Measurements from ENCODE around the gene DEPDC1B.
"Not testable (repeated sequence)": the region's sequence is repeated elsewhere in the genome, so short reads cannot be mapped to it uniquely, and the experiment has no call there.

DEPDC1B gene

DNA sequence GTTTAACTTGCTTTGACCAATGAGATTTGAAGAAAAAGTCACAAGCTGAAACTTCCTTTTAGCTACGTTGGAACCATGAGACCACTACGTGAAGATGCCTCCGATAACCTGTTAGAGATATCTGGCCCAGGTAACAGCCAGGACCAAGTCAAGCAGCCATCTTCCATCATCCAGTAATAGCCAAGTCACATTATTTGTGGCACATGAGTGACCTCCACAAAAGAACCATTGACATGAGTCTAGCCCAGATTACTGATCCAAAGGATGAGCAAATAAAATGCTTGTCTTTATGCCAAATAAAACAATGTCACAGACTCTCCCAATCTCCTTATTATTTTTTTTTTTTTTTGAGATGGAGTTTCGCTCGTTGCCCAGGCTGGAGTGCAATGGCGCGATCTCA lies 1.6 kb downstream of the DEPDC1B start:
- DNase-seq: no peak

DNA sequence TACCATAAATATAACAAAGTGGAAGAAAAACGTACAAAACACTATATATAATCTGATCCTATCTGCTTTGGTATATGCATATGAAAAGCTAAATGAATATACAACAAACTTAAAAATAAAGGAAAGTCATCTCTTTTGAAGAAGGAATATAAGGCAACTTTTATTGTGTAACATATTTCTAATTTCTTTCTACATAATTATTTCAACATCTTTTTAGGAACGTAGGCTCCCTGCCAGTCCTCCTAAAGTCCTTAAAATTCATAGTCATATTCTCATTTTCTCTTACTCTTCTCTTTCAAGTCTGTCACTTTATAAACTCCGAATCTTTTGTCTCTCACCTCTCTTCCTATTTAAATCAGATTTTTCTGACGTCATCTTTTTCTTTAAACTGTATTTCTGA lies 9.6 kb downstream of the DEPDC1B start:
- DNase-seq: no peak

DNA sequence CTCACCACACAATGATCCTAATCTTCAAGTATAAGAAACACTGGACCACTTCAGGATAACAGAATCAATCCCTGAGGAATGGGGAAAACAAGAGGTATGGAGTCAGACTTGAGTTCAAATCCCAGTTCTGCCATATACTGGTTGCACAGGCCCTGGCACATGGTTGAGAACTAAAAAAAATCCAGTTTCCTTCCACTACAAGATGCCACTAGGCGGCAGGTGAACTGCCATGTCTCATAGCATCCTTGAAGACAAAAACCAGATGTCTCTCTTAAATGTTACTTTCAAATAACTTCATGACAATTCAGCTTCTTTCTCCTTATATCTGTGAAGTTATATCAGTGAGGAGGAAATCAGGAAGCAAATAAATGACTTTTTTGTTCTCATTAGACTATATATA lies 11.0 kb downstream of the DEPDC1B start:
- DNase-seq: no peak

DNA sequence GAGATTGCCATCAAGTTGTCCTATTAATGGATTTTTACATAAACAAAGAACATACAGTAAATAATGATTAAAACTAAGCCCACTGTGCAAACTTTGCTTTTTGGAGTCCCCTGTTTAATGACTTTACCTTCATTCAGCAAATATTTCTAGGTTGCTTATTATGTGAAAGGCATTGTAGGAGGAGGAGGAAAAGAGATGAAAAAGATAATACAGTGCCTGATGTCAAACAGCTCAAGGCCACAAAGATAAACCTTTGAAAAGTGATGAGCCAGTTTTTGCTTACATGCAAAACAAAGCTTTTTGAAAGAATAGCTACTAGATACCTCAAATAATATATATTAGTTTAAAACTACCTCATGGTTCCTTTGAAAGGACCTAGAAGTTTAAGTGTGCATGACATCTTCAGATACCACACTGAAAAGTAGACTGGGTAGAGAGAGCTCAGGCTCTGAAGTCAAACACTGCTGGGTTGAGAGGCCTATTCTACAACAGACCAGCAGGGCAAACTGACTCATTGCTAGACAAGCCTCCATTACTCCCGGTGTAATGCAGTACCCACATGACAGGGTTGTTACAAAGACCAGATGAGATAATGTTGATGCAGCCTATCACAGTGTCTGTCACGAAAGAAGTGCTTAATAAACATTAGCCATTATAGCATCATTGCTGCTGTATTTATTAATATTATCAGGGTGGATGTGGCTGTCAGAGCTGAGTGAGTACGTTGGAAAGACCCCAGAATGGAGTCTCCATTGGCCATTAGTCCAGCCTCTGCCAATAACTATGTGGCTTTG lies 11.8 kb downstream of the DEPDC1B start:
- no peak for DNase-seq

DNA sequence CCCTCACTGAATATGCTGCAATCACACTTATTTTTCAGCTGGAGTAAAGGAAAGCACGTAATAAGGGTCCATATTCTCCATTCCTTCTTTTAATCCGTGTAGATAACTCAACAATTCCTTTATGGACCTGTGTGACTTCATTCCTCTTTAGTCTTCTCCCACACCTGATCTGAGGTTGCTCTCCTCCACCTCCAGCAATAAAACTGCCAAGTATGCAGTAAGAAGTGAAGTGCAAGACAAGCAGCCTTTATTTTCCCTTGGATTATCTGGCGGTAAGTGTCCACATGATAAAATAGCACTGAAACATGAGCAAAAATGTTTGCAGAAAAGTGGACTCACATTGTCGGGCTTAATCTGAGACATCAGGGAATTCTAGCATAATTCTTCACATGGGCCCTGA lies 13.8 kb downstream of the DEPDC1B start:
- DNase-seq: no peak

DNA sequence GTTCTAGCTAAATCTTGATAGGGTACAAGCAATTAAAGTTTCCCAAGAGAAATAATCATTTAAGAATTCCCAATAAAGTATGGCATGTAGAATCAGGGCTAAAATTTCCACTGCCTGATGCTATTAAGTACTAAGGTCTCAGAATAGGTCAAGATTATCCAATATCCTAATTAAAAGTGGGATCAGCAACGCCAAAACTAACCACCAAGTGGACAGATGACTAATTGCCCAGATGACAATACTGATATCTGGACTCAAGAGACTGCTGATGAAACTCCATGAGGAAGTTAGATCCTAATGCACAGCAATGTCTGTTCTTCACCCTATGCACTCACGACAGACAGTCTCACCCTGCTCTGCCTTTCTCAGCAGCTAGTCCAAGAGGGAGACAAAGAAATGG lies 14.3 kb downstream of the DEPDC1B start:
- DNase-seq: no peak

DNA sequence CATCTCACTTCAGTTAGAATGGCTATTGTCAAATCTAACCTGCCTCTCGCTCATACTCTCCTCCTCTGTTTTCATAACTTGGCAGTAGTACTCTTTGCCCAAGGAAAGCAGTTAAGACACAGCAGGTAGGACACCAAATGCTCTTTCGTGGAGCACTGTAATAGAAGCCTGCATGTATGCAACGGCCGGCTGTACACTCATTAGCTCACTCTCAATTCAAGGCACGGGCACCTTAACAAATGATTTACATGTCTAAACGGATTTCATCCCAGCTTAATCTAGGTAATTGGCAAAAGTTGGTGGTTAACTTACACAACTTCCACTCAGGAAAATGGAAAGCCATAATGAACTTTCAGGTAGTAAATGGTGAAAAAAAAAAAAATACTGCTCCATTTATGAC lies 14.9 kb downstream of the DEPDC1B start:
- no peak for DNase-seq

DNA sequence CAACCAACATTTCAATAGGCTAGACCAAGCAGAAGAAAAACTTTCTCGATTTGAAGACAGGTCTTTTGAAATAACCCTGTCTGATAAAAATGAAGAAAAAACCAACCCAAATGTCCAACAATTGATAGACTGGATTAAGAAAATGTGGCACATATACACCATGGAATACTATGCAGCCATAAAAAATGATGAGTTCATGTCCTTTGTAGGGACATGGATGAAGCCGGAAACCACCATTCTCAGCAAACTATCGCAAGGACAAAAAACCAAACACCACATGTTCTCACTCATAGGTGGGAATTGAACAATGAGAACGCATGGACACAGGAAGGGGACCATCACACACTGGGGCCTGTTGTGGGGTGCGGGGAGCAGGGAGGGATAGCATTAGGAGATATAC lies 18.0 kb downstream of the DEPDC1B start:
- not testable (repeated sequence) for DNase-seq

DNA sequence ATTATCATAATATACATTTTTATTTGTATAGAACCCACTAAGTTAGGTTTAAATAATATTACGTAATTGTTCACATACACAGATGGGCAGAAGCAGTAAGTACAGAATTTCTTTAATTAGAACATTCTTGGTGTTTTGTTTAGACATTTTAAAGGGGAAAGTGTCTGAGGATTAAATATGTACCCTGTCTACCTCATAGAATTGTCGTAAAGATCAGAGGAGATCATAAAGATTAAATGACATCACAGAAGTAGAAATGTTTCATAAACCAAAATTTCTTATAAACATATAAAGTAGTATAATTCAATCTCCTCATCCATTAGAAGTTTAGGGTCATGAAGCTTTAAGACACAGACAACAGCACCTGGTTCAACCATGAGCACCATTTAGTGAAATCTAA lies 20.1 kb downstream of the DEPDC1B start:
- no peak for DNase-seq

DNA sequence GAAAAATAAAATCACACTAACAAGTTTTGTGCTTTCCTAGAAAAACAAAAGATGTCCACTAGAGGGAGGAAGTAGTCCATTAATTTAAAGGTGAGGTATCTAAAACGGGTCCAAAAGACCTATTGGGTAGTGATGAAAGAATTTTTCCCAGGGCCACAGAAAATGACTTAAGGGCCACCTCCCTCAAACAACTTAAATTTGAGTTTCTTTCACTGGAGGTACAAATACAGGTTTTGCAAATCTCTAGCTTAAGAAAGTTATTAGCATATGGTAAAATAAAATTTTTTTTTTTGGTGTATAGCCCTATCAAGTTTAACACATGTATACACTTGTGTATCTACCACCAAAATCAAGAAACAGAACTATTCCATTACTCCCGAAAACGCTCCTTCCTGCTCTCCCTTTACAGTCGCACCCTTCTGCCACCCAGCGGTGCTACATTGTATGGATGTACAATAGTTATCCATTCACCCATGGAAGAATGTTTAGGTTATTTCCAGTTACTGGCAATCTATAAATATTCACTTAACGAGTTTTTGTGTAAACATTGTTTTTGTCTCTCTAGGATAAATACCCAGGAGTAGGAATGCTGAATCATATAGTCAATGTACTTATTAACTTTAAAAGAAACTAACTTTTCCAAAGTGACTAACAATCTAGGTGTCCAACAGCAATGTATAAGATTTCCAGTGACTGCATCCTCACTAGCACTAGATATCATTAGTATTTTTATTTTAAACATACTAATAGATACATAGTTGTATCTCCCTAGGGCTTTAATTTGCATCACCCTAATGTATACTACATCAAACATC lies 21.9 kb downstream of the DEPDC1B start:
- DNase-seq: no peak

DNA sequence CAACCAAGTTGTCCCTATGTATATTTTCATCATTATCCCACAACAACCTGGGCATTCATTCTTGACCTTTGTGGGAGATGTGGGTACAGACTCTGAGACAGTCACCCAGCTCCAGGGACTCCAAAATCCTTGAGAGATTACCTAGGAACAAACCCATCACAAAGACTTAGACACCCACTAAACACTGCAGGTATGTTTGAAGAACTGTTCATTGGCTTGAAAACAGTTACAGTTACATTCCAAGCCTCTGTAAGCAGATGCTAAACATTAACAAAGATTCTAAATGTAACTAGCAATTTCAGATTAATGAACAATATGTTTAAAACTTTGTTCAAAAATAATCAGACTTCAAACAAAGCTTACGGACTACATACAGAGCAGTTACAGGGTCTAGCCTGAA lies 24.7 kb downstream of the DEPDC1B start:
- no peak for DNase-seq

DNA sequence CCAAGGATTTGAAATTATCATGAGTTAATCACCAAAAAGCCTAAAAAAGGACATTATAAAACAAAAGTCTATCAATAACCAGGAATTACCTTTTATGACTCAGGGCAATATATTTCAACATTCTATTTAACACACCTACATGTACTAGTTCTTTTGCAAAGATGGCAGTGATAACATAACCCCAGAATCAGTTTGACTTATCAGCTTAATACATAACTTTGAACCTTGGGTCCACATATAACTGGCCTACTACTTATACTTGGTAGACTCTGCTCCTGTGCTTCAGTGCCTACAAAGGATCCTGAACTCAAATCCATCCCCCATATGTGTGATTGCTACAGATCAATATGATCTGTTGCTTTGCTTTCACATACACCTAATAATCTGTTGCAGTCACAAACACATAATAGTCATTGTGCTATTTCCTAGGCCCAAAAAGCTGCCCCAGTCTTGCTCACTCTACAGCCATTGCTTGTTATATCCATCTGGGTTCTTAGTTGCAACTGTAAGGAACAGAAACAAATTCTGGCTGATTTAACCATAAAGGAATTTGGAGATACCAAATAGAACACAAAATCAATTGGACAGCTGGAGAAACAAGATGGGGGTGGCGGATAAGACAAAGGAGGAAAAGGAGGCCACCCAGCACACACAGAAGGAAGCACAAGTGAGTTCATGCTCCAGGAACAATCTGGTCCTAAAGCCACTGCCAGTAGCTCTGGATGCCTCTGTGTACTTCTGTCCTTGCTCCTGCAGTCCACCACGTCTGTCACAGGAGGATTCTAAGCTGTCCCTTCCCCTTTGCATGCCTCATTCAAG lies 25.5 kb downstream of the DEPDC1B start:
- no peak for DNase-seq

DNA sequence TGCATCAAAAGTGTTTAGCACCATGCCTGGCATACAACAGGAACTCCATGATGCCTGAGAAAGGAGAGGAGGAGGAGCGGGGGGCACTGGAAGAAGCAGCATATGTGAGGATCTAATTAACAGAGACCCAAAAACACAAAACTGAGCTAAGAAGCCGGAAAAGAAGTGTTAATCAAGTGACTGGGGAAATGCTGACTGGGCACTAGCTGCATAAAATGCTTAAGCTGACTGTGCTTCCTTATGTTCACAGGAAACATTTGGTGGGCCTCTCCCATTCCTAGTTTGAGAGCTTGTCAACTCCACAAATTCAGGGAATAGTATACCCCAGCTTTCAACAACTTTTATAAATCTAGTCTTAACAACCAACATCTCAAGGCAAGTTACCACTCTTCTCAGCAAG lies 26.6 kb downstream of the DEPDC1B start:
- DNase-seq: no peak

DNA sequence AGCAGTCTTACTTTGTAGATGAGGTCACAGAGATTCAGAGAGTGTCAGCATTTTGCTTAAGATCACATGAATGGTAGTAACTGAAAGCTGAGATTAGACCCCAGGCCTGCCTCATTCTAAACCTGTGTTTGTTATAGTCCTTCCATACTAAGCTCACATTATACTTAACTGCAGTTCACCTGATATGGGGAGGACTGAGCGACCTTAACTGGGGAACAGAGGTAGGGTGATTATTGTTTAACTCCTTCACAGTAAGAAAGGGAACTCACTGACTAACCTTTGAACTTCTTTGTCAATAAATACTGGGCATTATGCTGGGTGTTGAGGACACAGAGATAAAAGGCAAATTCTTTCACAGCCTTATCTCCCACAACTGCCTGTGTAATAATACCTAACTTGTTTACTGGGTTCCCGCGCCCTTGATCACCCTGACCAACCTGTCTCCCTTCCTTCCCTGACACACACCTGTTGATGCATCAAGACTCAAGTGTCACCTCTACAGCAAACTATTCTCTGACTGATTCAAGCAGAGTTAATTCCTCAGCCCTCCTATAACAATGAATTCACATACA lies 27.2 kb downstream of the DEPDC1B start:
- DNase-seq: no peak

DNA sequence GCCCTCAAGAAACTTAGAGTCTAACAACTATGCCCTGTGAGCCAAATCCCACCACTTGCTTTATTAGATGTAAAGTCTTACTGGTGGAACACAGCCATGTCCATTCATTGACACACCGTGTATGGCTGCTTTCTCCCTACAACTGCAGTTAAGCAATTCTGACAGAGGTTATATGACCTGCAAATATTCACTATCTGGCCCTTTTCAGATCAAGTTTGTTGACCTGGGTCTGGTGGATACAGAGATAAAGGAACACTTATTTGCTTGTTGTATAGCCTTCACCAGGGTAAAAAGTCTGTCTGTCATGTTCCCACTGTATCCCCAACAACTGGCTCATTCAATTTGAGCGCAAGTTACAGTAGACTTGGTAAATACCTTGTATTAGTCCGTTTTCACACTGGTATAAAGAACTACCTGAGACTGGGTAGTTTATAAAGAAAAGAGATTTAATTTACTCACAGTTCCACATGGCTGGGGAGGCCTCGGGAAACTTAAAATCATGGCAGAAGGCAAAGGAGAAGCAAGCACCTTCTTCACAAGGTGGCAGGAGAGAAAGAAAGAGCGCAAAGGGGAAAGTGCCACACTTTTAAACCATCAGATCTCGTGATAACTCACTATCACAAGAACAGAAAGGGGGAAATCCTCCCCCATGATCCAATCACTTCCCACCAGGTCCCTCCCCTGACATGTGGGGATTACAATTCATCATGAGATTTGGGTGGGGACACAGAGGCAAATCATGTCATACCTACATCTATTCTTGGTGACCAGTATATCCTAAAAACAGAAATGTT lies 27.9 kb downstream of the DEPDC1B start:
- DNase-seq: no peak

DNA sequence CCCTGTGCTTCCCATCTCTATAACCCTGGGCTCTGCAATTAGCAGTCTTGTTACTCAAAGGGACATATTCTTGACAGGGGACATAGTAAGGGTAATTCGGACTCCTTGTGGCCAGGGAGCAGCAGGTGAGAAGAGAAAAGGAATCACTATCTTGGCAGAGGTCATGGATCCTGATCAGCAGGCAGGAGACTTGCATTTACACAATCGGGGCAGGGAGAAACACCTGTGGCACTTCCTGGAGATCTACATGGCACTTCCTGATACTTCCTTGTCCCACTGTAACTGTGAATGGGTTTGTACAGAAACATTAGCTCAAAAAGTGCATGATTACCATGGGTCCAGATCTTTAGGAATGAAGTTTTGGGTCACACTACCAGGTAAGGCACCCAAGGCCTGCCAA lies 29.2 kb downstream of the DEPDC1B start:
- DNase-seq: no peak

DNA sequence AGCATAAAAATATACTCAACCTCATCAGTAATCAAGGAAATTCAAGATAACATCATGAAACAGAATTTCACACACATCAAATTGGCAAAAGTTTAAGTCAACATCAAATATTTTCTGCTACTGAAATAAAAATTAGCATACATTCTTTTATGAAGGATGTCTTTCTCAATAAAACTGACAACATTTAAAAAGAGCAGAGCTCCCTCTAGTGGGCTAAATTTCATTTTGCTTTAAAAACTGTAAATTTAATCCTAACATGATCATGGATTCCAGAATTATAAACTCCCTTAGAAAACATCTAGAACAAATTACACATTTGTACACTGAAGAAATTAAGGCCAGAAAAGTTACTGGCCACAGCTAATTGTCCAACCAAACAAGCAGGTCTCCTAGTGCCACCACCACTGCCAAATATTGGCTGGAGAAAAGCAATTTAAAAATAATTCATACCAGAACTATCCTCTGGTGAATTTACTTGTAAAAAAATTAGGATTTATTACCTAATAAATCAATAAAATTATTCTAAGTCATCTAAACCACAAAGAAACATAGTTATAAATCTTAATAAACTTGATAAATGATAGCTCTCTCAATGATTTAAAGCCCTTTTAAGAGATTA lies 31.2 kb downstream of the DEPDC1B start:
- DNase-seq: no peak

DNA sequence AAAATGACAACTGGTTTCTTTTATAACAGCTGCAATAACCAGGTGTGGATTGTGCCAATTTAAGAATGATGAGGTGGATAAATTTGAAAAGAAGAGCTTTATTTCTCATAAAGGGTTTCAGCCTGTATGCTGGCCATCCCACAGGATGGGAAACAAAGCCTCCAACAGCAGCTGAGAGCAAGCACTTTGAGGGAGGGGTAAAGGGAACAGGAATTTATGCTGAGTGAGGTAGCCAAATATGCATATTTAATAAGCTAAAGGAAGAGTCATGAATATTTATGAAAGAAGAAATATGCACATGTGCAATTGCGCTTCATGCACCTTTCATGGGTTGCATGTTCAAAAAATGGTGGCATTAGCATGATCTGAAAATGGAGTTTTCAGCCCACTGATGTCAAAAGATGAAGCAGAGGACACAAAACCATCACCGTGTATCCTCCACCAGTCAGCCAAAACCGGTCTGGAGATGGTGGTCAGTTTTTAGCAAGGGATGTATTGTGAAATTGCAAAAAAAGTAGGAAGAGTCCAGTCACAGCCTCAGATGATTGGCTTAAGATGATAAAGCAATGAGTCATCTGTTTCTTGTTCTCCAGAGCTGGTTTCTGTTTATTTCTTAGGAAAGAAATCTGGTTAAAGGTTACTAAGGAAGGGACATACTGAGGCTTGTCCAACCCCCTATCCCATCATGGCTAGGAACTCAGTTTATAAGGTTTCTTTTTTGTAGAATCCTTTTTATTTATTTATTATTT lies 47.9 kb downstream of the DEPDC1B start:
- no peak for DNase-seq

DNA sequence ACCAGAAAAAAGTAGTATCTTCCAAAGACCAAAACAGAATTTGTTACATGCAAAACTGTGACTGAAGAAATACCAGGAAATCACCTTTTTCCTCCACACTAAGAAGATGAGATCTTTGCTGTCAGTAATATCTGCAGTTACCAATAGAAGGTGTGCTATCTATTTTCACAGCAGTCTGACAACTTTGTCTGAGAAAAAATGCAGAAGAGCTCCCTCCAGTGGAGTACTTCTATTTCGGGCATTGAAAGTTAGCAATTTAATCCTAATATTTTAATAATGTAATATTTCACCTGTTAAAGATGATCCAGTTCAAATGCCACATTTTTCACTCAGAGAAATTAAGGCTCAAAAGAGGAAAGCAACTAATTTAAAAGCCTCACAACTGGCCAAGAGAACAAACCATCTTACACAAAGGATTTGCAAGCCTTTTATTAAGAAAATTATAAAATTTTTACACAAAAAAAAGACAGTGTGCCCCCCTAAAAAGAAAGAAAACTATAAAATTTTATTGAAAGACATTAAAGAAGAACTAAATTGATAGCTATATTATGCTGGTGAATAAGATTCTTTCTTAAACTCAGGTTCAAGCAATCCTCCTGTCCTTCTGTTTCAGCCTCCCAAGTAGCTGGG lies 50.6 kb downstream of the DEPDC1B start:
- no peak for DNase-seq

DNA sequence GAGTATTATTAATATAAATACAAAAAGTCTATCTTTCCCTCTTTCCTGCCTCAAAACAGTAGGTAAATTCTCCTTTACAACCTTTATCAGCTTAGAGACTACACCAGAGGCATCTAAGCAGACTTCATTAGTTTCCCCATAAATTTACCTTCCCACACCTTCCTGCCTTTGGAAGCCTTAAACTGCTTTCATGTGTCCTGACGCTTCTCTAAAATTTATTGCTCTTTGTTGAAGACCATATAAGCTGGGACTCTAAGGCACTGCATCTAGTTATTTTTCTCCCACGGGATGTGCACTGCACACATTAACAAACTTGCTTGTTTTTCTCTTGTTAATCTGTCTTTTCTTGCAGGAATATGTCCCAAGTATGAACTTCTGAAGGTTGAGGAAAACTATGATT lies 51.8 kb downstream of the DEPDC1B start:
- no peak for DNase-seq

DNA sequence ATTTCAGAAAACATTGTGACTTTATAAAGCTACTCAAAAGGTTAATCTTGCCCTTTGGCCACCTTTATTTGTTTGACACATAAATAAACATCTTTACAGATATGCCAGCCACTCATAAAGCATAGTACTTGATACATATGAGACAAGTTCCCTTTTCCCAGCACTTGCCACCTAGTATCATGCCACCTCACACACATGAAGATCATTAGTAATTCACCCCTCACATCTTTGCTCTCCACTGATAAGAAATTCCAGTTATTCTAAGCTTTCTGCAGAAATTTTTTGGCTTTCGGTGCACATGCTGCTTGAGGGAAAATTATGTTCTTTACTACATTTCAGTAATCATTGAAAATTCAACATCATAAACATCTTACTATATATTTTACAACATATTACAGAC lies 59.1 kb downstream of the DEPDC1B start:
- no peak for DNase-seq

Measured in activated T-cell treated with anti-CD3 and anti-CD28 coated beads, Interleukin-2, amount 50 U/mL, for 48 hours (primary cell).